ENCODE measurements around the gene P3H3.

DNA sequence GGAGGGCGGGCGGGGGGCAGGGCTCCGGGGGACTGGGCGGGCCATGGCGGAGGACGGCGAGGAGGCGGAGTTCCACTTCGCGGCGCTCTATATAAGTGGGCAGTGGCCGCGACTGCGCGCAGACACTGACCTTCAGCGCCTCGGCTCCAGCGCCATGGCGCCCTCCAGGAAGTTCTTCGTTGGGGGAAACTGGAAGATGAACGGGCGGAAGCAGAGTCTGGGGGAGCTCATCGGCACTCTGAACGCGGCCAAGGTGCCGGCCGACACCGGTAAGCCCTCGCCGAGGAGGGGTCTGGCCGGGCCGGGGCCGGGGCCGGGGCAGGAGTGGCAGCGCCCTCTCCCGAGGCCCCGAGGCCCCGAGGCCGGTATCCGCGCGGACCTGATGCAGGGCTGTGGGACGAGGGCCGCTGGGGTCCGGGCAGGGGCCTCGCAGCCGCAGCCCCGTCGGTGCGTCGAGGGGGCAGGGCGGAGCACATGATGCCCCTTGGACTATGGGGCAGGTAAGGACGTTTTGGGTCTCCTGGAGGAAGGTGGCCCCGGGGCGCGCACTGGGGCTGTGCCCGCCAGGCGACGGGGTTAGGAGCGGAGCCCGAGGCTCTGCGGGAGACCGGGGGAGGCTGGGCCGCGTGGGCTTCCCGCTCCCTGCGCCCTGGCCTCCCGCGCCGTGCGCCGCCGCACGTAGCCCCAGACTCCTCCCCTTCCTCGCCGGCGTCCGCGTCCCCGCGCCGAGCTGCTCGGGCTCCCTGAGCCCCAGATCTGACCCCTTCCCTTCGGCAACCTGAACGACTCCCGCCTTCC lies 39.4 kb downstream of the P3H3 start, which contains the start of gene TPI1:
- TF ChIP-seq, protein P1, sequence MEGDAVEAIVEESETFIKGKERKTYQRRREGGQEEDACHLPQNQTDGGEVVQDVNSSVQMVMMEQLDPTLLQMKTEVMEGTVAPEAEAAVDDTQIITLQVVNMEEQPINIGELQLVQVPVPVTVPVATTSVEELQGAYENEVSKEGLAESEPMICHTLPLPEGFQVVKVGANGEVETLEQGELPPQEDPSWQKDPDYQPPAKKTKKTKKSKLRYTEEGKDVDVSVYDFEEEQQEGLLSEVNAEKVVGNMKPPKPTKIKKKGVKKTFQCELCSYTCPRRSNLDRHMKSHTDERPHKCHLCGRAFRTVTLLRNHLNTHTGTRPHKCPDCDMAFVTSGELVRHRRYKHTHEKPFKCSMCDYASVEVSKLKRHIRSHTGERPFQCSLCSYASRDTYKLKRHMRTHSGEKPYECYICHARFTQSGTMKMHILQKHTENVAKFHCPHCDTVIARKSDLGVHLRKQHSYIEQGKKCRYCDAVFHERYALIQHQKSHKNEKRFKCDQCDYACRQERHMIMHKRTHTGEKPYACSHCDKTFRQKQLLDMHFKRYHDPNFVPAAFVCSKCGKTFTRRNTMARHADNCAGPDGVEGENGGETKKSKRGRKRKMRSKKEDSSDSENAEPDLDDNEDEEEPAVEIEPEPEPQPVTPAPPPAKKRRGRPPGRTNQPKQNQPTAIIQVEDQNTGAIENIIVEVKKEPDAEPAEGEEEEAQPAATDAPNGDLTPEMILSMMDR (IDR thresholded peaks at IDR 0.05; ENCODE audit: extremely low read depth in 1 of 2, insufficient read depth in 1 of 2, low read depth in 1 of 2, low read length in 2 of 2), result no peak
- TF ChIP-seq POLR2A (IDR thresholded peaks at IDR 0.05; ENCODE audit: low read depth, low read length), result peak; percentile 98
- peak; percentile 99 for TF ChIP-seq POLR2AphosphoS5 (IDR thresholded peaks at IDR 0.05; ENCODE audit: insufficient read depth, low read depth, low read length)
- no peak for TF ChIP-seq EZH2 (IDR thresholded peaks at IDR 0.05; ENCODE audit: borderline replicate concordance, low read depth, low read length, severe bottlenecking)
- TF ChIP-seq, protein P2, sequence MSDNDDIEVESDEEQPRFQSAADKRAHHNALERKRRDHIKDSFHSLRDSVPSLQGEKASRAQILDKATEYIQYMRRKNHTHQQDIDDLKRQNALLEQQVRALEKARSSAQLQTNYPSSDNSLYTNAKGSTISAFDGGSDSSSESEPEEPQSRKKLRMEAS (IDR thresholded peaks at IDR 0.05; ENCODE audit: insufficient read depth, insufficient read length), result no peak

Measured in endothelial cell of umbilical vein (primary cell).